Keratinocyte (primary cell): Measurements from ENCODE around the gene SDC3. TPM values are rescaled to one million over a fixed set of nuclear protein-coding genes. Genes with fewer than 3 reads are reported as not detected.

Source experiments
- DNase-seq: peaks from one replicate; pipeline ENCODE4 v3.0.0-alpha.2; 2011; ENCODE audit warnings: low read depth, missing footprints, low spot score
- FAIRE-seq: peaks from 2 replicates; lab custom pipeline; 2011; peaks lifted over from hg19 to GRCh38; lab: Jason Lieb, UNC
- H2AFZ ChIP-seq: 2 replicates; pipeline ENCODE4 v1.6.0; 2012; ENCODE audit warnings: low read length, control low read depth, inconsistent platforms; ENCODE audit not compliant: control insufficient read depth
- H3K27ac ChIP-seq: 2 replicates; pipeline ENCODE4 v1.5.1; 2011; ENCODE audit warnings: low read length; ENCODE audit not compliant: control insufficient read depth, insufficient read depth
- H3K27me3 ChIP-seq: 3 replicates; pipeline ENCODE4 v1.6.0; 2011; ENCODE audit warnings: low read length; ENCODE audit not compliant: control insufficient read depth, insufficient read depth; ENCODE audit errors: extremely low read depth
- H3K36me3 ChIP-seq, 2 experiments: 2 replicates in 1 of 2; 3 replicates in 1 of 2; pipeline ENCODE4 v1.5.1; 2011; ENCODE audit warnings: low read length in 2 of 2, mild to moderate bottlenecking in 1 of 2; ENCODE audit not compliant: control insufficient read depth in 2 of 2, insufficient read depth in 2 of 2; ENCODE audit errors: extremely low read depth in 1 of 2
- H3K4me1 ChIP-seq: 3 replicates; pipeline ENCODE4 v1.5.1; 2011; ENCODE audit warnings: low read length; ENCODE audit not compliant: control insufficient read depth, insufficient read depth; ENCODE audit errors: extremely low read depth
- H3K4me2 ChIP-seq: 3 replicates; pipeline ENCODE4 v1.6.0; 2011; ENCODE audit warnings: low read depth, low read length; ENCODE audit not compliant: control insufficient read depth, insufficient read depth; ENCODE audit errors: extremely low read depth
- H3K4me3 ChIP-seq, 3 experiments: fragments of 200-600 bp in 1 of 3; sonication (generic) in 1 of 3; 2 replicates in 2 of 3; 3 replicates in 1 of 3; pipeline ENCODE4 v1.5.1; 2011 to 2016; ENCODE audit warnings: low read length in 3 of 3, mild to moderate bottlenecking in 3 of 3, control low read depth in 2 of 3, inconsistent platforms in 1 of 3, low read depth in 1 of 3, mixed read lengths in 1 of 3, mixed run types in 1 of 3, moderate library complexity in 1 of 3; ENCODE audit not compliant: control insufficient read depth in 2 of 3, insufficient read depth in 2 of 3; ENCODE audit errors: extremely low read depth in 1 of 3
- H3K79me2 ChIP-seq: 2 replicates; pipeline ENCODE4 v1.6.0; 2012; ENCODE audit warnings: low read length; ENCODE audit not compliant: control insufficient read depth, insufficient read depth
- H3K9ac ChIP-seq: 3 replicates; pipeline ENCODE4 v1.6.0; 2011; ENCODE audit warnings: low read length; ENCODE audit not compliant: control insufficient read depth, insufficient read depth; ENCODE audit errors: extremely low read depth
- H3K9me1 ChIP-seq: 3 replicates; pipeline ENCODE4 v1.6.0; 2011; ENCODE audit warnings: low read length; ENCODE audit not compliant: control insufficient read depth, insufficient read depth; ENCODE audit errors: extremely low read depth
- H3K9me3 ChIP-seq: 2 replicates; pipeline ENCODE4 v1.5.1; 2012; ENCODE audit warnings: low read depth, low read length; ENCODE audit not compliant: control insufficient read depth
- H4K20me1 ChIP-seq: 3 replicates; pipeline ENCODE4 v1.6.0; 2011; ENCODE audit warnings: low read length; ENCODE audit not compliant: control insufficient read depth, insufficient read depth; ENCODE audit errors: extremely low read depth
- EZH2 ChIP-seq: IDR thresholded peaks from one replicate; pipeline ENCODE4 v1.6.1; 2012; ENCODE audit warnings: inconsistent platforms, mild to moderate bottlenecking, low read length, moderate library complexity
- dilution Hi-C: fragments of 300-500 bp; cut with MboI; formaldehyde crosslinking; loops from one replicate; pipeline ENCODE4 v1.7.0; 2020; ENCODE audit warnings: low sequenced_read_pairs; ENCODE audit not compliant: extremely low pct_ligation_motif_present
- polyA plus RNA-seq, 5 experiments: library from polyadenylated mRNA; depleted of rRNA in 3 of 5; stranded (reverse) in 3 of 5; stranded (forward) in 1 of 5; unstranded in 1 of 5; fragments of >200 nt; gene quantifications; 1 replicate in 1 of 5; 2 replicates in 3 of 5; 3 replicates in 1 of 5; pipeline versions ENCODE4 v1.2.1 to v1.2.3, GENCODE V29; 2011 to 2012; ENCODE audit warnings: missing spikeins in 2 of 5, low read depth in 1 of 5, low replicate concordance in 1 of 5
- TF ChIP-seq, protein P1 (sequence below), 3 experiments: IDR thresholded peaks in 1 of 3; conservative IDR thresholded peaks in 1 of 3; optimal IDR thresholded peaks in 1 of 3; 2 replicates in 2 of 3; 3 replicates in 1 of 3; pipeline versions ENCODE3 to v1.5.1; 2011; ENCODE audit warnings: low read length in 3 of 3, mild to moderate bottlenecking in 3 of 3, moderate library complexity in 2 of 3, control low read depth in 1 of 3, inconsistent platforms in 1 of 3; ENCODE audit not compliant: insufficient read depth in 2 of 3; ENCODE audit errors: extremely low read depth in 1 of 3

Gene SDC3
- polyA plus RNA-seq, 1 donor (not counting 4 experiments of a cell fraction or from before 2014, with no cell fraction given), result 8.8 TPM

DNA sequence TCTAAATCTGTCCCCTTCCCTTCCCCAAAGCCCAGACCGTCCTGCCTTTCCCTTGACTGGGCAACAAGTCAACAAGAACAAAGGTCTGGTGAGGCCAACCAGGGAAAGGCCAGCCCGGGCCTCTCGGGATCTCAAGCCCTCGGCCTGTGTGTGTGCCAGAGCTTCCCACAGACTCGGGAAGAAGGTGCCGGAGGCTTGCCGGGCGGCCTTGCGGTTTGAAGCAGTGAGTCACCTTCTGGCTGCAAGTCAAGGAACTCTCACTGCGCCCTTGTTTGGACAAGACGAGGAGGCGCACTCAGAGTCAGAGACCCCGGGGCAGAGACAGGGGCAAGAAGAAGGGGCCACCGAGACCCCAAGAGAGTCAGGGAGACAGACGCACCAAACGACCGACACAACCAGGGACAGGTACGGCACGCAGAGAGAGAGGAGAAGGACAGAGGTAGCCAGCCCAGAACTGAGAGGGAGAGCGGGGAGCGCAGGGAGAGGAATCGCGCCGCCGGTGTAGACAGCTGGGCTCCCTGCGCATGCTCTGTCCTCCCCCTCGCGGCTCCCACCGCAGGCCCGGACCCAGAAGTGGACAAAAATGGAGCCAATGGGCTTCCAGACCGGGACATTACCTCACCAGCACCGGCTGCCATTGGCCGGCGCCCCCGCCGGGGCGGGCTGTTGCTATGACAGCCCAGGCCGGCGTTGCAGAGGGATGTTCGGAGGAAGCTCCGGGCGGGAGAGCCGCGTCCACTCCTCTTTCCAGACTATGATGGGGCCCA is 84.4 kb downstream of the SDC3 start:
- DNase-seq (peak; percentile 92), FAIRE-seq (peak; percentile 86)
- Histone ChIP-seq H3K27me3 (peaks cover 51% of the 10 kb centered on the region), H3K4me1 (peaks cover 15% of the 10 kb centered on the region), H3K79me2 (no peaks in the 10 kb centered on the region), H3K4me2 (peak overlapping the region; percentile 79), H3K4me3 (peak overlapping the region; percentile 35 to 57 (median 41)), H3K9ac (peak overlapping the region; percentile 53), H3K9me1 (no peaks in the 10 kb centered on the region), H3K36me3 (no peaks in the 10 kb centered on the region), H2AFZ (peak overlapping the region; percentile 83), H3K9me3 (no peaks in the 10 kb centered on the region), H3K27ac (peak overlapping the region; percentile 32), H4K20me1 (peaks cover 6% of the 10 kb centered on the region)
- TF ChIP-seq EZH2, result no peak
- TF ChIP-seq, protein P1, sequence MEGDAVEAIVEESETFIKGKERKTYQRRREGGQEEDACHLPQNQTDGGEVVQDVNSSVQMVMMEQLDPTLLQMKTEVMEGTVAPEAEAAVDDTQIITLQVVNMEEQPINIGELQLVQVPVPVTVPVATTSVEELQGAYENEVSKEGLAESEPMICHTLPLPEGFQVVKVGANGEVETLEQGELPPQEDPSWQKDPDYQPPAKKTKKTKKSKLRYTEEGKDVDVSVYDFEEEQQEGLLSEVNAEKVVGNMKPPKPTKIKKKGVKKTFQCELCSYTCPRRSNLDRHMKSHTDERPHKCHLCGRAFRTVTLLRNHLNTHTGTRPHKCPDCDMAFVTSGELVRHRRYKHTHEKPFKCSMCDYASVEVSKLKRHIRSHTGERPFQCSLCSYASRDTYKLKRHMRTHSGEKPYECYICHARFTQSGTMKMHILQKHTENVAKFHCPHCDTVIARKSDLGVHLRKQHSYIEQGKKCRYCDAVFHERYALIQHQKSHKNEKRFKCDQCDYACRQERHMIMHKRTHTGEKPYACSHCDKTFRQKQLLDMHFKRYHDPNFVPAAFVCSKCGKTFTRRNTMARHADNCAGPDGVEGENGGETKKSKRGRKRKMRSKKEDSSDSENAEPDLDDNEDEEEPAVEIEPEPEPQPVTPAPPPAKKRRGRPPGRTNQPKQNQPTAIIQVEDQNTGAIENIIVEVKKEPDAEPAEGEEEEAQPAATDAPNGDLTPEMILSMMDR (optimal IDR thresholded peaks at IDR 0.05 in 1 of 3, IDR thresholded peaks at IDR 0.05 in 1 of 3, conservative IDR thresholded peaks at IDR 0.05 in 1 of 3; ENCODE audit: extremely low read depth in 1 of 3, insufficient read depth in 2 of 3, low read length in 3 of 3), result no peak
- dilution Hi-C loops, result loop anchor here (25.0 kb wide), 1 partner anchor 88 kb away; the partner anchor contains the start of gene SDC3

DNA sequence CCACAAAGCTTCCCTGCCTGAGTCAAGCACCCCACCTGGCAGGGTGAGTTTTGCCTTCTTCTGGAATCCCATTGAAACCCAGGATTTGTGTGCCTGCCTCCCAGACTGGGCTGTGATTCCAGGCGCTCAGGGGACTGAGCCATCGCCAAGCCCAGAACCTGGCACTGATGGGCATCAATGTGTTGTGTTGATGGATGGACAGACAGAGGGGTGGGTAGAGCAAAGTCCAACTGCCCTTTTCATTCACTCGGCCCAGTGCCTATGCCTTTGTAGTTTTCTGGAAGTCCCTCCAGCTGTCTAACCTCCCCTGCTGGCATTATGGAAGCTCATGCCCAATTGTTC is 85.0 kb downstream of the SDC3 start:
- no peak for FAIRE-seq
- DNase-seq, result no peak
- Histone ChIP-seq H3K9me3 (no peaks in the 10 kb centered on the region), H4K20me1 (peaks cover 6% of the 10 kb centered on the region), H3K27me3 (peaks cover 54% of the 10 kb centered on the region), H3K36me3 (no peaks in the 10 kb centered on the region), H3K4me3 (peak overlapping the region in 2 of 3 experiments; percentile 41 to 57), H3K9ac (peak overlapping the region; percentile 53), H3K9me1 (no peaks in the 10 kb centered on the region), H3K27ac (peak overlapping the region; percentile 32), H3K4me2 (peak overlapping the region; percentile 79), H3K79me2 (no peaks in the 10 kb centered on the region), H2AFZ (no peak overlapping the region), H3K4me1 (peaks cover 15% of the 10 kb centered on the region)
- TF ChIP-seq, protein P1 (optimal IDR thresholded peaks at IDR 0.05 in 1 of 3, IDR thresholded peaks at IDR 0.05 in 1 of 3, conservative IDR thresholded peaks at IDR 0.05 in 1 of 3; ENCODE audit: extremely low read depth in 1 of 3, insufficient read depth in 2 of 3, low read length in 3 of 3), result no peak
- no peak for TF ChIP-seq EZH2
- dilution Hi-C loops, result loop anchor here (25.0 kb wide), 1 partner anchor 89 kb away; the partner anchor contains the start of gene SDC3
